H7 (cell line): ENCODE results near the gene ABTB2. TPM values are rescaled to one million over a fixed set of nuclear protein-coding genes. Genes with fewer than 3 reads are reported as not detected.

Experiments
- DNase-seq: peaks from one replicate; pipeline ENCODE4 v3.0.0; 2012
- H3K27me3 ChIP-seq: 2 replicates; pipeline ENCODE4 v1.6.0; 2011; ENCODE audit warnings: mild to moderate bottlenecking, low read length; ENCODE audit not compliant: control insufficient read depth, insufficient read depth
- H3K36me3 ChIP-seq: replicated peaks from 2 replicates; pipeline ENCODE4 v1.5.1; 2011; ENCODE audit warnings: low read length; ENCODE audit not compliant: control insufficient read depth, insufficient read depth
- H3K4me3 ChIP-seq: 2 replicates; pipeline ENCODE4 v1.5.1; 2011; ENCODE audit warnings: low read depth, mild to moderate bottlenecking, control low read depth, low read length, moderate library complexity; ENCODE audit not compliant: insufficient read depth
- total RNA-seq: library from RNA; depleted of rRNA; stranded (reverse); fragments of >200 nt; shearing (Covaris generic); gene quantifications from 2 replicates; pipeline ENCODE4 v1.2.3, GENCODE V29; 2014

ABTB2 gene
- total RNA-seq, 1 experiment from 2014 or later, result 12.2 TPM

- DNase-seq, result no peak
- Histone ChIP-seq H3K36me3 (no peaks in the 10 kb centered on the region), H3K4me3 (no peak overlapping the region), H3K27me3 (no peaks in the 10 kb centered on the region)
Measured at GRCh38 chr11:34267013-34267412, 90.8 kb downstream of the ABTB2 start.

GRCh38 chr11:34266090-34266912, 91.5 kb downstream of the ABTB2 start:
- no peaks in the 10 kb centered on the region for H3K27me3 ChIP-seq
- H3K4me3 ChIP-seq, result no peak overlapping the region
- no peaks in the 10 kb centered on the region for H3K36me3 ChIP-seq
- DNase-seq, result no peak

GRCh38 chr11:34264303-34265110, 93.3 kb downstream of the ABTB2 start:
- DNase-seq, result no peak
- Histone ChIP-seq H3K27me3 (no peaks in the 10 kb centered on the region), H3K36me3 (no peaks in the 10 kb centered on the region), H3K4me3 (no peak overlapping the region)

DNA sequence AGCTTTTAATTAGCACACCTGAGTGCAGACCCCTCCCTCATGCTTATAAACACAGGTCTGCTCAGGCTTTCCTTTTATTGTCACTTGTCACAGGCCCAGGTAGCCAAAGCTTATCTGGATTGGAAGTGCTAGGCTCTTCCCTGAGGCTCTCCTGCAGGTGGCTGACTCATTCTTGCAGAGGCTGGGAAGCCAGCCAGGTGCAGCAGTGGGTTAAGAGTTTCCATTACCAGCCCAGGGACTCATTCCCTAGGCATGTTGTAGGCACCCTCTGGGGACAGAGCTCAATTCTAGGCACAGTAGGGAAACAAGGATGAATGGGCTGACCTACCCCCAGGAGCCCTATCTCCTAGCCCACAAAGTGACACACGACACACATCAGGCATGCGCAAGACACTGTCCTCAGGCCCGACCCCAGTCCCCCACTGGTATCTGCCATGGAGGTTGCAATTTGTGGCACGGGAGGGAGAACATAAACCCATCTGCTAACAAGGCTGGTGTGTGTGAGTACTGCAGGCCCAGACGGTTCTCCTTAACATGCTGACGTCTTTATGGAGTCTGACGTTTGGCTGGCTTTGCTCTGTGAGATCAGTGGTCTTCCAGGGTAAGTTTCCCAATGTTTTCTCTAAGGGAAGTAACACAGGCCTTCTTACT, 94.2 kb downstream of the ABTB2 start:
- Histone ChIP-seq H3K4me3 (no peak overlapping the region), H3K27me3 (no peaks in the 10 kb centered on the region), H3K36me3 (no peaks in the 10 kb centered on the region)
- DNase-seq, result no peak

- H3K36me3 ChIP-seq, result no peaks in the 10 kb centered on the region
- no peaks in the 10 kb centered on the region for H3K27me3 ChIP-seq
- H3K4me3 ChIP-seq, result no peak overlapping the region
- no peak for DNase-seq
Measured at GRCh38 chr11:34262531-34263081, 95.2 kb downstream of the ABTB2 start.

DNA sequence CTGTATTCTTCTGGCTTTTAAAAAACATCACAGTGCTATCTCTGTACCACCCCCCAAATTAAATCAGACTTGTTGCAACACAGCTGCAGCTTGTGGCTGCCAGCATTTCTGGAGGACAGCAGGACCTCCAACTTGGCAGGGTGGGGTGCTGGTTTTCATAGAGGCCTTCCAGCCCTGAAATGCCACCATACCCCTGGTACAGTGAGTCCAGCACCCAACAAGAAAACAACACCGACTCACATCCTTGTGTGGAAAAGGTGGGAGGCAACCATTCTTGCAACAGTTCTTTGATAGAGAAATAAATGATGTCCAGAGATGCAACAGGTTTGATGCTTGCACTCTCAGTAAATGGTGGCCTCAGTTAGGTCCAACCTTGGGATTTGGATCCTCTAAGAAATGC, 96.0 kb downstream of the ABTB2 start:
- Histone ChIP-seq H3K27me3 (no peaks in the 10 kb centered on the region), H3K4me3 (no peak overlapping the region), H3K36me3 (no peaks in the 10 kb centered on the region)
- DNase-seq, result no peak

GRCh38 chr11:34261095-34261494, 96.7 kb downstream of the ABTB2 start:
- Histone ChIP-seq H3K36me3 (no peaks in the 10 kb centered on the region), H3K4me3 (no peak overlapping the region), H3K27me3 (no peaks in the 10 kb centered on the region)
- DNase-seq, result no peak

GRCh38 chr11:34260072-34260575, 97.7 kb downstream of the ABTB2 start:
- H3K4me3 ChIP-seq, result no peak overlapping the region
- DNase-seq, result no peak
- H3K27me3 ChIP-seq, result no peaks in the 10 kb centered on the region
- H3K36me3 ChIP-seq, result no peaks in the 10 kb centered on the region

DNA sequence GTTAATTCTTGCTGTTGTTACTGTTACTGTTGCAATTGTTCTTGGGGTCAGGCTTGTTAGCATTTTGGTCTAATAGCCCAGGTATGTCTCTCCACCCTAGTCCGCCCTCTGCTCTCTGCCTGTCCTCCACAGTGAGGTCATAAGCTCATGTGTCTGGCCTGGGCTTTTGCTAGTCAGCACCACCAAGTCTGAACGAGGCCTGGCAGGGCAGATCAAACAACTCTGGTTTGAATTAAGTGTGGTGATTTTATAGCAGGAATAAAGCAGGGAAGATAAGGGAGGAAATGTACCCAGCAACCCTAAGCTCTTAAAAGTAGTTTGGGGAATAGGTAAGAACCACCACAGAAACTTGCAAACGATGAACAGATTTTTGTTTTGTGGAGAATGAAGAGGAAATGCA, 98.7 kb downstream of the ABTB2 start:
- Histone ChIP-seq H3K36me3 (no peaks in the 10 kb centered on the region), H3K27me3 (no peaks in the 10 kb centered on the region), H3K4me3 (no peak overlapping the region)
- DNase-seq, result no peak

- Histone ChIP-seq H3K27me3 (no peaks in the 10 kb centered on the region), H3K4me3 (no peak overlapping the region), H3K36me3 (no peaks in the 10 kb centered on the region)
- DNase-seq, result no peak
Measured at GRCh38 chr11:34256626-34257025, 101.2 kb downstream of the ABTB2 start.

DNA sequence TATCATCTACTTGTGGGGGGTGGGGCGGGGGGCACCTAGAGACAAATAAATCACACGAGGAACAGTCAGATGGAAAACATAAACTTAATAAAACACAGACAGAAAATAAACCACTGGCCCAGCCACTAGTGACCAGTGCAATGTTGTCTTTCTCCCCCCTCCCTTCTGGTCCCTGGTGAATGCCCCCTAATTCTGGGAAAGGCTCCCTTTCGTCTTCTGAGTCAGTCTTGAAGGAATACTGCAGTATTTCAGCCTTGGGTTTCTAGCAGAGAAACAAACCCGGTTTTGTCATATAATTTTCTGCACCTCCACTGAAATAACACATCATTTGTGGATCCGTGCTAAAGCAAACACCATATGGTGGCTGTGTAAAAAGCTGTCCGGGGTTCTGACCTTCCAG, 101.7 kb downstream of the ABTB2 start:
- Histone ChIP-seq H3K27me3 (no peaks in the 10 kb centered on the region), H3K36me3 (no peaks in the 10 kb centered on the region), H3K4me3 (no peak overlapping the region)
- no peak for DNase-seq

GRCh38 chr11:34255101-34255500, 102.7 kb downstream of the ABTB2 start:
- no peak for DNase-seq
- H3K27me3 ChIP-seq, result no peaks in the 10 kb centered on the region
- H3K36me3 ChIP-seq, result no peaks in the 10 kb centered on the region

DNA sequence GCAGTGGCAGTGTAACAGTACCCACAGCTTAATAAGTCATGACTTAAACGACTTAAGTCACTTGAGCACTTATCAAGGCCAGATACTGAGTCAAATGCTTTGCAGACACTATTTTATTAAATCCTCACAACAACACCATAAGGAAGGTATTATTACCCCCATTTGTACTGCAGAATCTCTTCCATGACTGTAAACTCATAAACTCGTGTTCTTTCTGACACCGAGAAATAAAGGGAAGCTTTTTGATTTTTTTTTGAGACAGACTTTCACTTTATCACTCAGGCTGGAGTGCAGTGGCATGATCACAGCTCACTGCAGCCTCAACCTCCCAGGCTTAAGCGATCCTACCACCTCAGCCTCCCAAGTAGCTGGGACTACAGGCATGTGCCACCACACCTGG, 103.8 kb downstream of the ABTB2 start:
- H3K27me3 ChIP-seq, result no peaks in the 10 kb centered on the region
- no peak overlapping the region for H3K4me3 ChIP-seq
- no peaks in the 10 kb centered on the region for H3K36me3 ChIP-seq
- no peak for DNase-seq

More at GRCh38 chr11:34255101-34255500, 102.7 kb downstream of the ABTB2 start:
- H3K4me3 ChIP-seq, result no peak overlapping the region

DNA sequence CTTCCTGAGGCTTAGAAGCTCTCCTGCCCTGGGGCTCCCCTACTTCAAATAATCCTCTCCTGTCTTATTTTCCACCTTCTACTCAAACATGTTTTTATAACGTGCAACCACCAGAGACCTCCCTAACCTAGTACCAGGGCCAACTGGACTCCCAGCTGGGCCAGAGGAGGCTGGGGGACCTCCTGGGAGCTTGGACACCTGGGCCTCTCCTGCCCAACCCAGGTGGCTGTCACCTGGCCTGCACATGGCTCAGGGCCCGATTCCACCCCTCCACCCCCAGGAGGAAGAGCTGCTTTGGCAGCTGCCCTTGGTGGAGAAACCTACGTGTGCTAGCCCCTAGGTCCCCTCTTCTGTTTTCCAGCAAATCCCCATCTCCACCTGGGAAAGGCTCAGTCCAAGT, 105.2 kb downstream of the ABTB2 start:
- Histone ChIP-seq H3K4me3 (no peak overlapping the region), H3K27me3 (no peaks in the 10 kb centered on the region), H3K36me3 (no peaks in the 10 kb centered on the region)
- no peak for DNase-seq
